Activated naive CD8-positive, alpha-beta T cell treated with anti-CD3 and anti-CD28 coated beads, Interleukin-2, amount 50 U/mL, for 16 hours (primary cell): ENCODE results near the gene HNRNPA0.

Experiments used
- DNase-seq: peaks from one replicate; pipeline ENCODE4 v3.0.0-alpha.2; 2020; ENCODE audit warnings: low read depth, low spot score

Gene HNRNPA0

GRCh38 chr5:137754961-137755762, 999 bp upstream of the HNRNPA0 start:
- DNase-seq, result no peak

- no peak for DNase-seq
Measured at GRCh38 chr5:137753691-137754187, 424 bp downstream of the HNRNPA0 start.

GRCh38 chr5:137752905-137753690, 1.1 kb downstream of the HNRNPA0 start:
- DNase-seq, result no peak

GRCh38 chr5:137751869-137752491, 2.2 kb downstream of the HNRNPA0 start:
- DNase-seq, result no peak

- DNase-seq, result no peak
Measured at GRCh38 chr5:137750436-137750835, 3.7 kb downstream of the HNRNPA0 start.

GRCh38 chr5:137747848-137748247, 6.3 kb downstream of the HNRNPA0 start:
- DNase-seq, result no peak

GRCh38 chr5:137743031-137743640, 11.0 kb downstream of the HNRNPA0 start:
- DNase-seq, result peak; percentile 49

- DNase-seq, result no peak
Measured at GRCh38 chr5:137741718-137742117, 12.4 kb downstream of the HNRNPA0 start.

- DNase-seq, result no peak
Measured at GRCh38 chr5:137739737-137740136, 14.4 kb downstream of the HNRNPA0 start.

GRCh38 chr5:137738947-137739346, 15.2 kb downstream of the HNRNPA0 start:
- DNase-seq, result no peak

GRCh38 chr5:137737349-137738131, 16.6 kb downstream of the HNRNPA0 start:
- no peak for DNase-seq

GRCh38 chr5:137736496-137736895, 17.7 kb downstream of the HNRNPA0 start:
- DNase-seq, result no peak

GRCh38 chr5:137735555-137736284, 18.4 kb downstream of the HNRNPA0 start, which contains the start of gene KLHL3:
TSS of gene KLHL3 (minus strand) at chr5:137736089. CDS start at chr5:137735646, 443 bp downstream.
- DNase-seq, result no peak

- DNase-seq, result no peak
Measured at GRCh38 chr5:137734962-137735554, 19.1 kb downstream of the HNRNPA0 start.

GRCh38 chr5:137734331-137734730, 19.8 kb downstream of the HNRNPA0 start:
- no peak for DNase-seq

GRCh38 chr5:137733922-137734321, 20.2 kb downstream of the HNRNPA0 start:
- no peak for DNase-seq

GRCh38 chr5:137733006-137733405, 21.2 kb downstream of the HNRNPA0 start:
- DNase-seq, result no peak

- no peak for DNase-seq
Measured at GRCh38 chr5:137731176-137731575, 23.0 kb downstream of the HNRNPA0 start.

GRCh38 chr5:137730336-137730735, 23.8 kb downstream of the HNRNPA0 start:
- DNase-seq, result no peak

- no peak for DNase-seq
Measured at GRCh38 chr5:137728048-137728447, 26.1 kb downstream of the HNRNPA0 start.
